DND-41 (cell line): ENCODE measurements around the gene THSD7B.

ENCODE experiments used
- ATAC-seq: fragments of 200-7000 bp; cut with Tn5 transposase; 3 replicates; pipeline ENCODE4 v1.9.1; 2021; ENCODE audit warnings: low read depth; ENCODE audit not compliant: insufficient read depth
- DNase-seq: peaks from one replicate; pipeline ENCODE4 v3.0.0-alpha.2; 2020
- H2AFZ ChIP-seq: 2 replicates; pipeline ENCODE4 v1.6.0; 2012; ENCODE audit warnings: low read depth, low read length
- H3K27ac ChIP-seq: 2 replicates; pipeline ENCODE4 v1.5.1; 2012; ENCODE audit warnings: low read length, inconsistent platforms
- H3K27me3 ChIP-seq: fragments of 200-600 bp; sonication (generic); 2 replicates; pipeline ENCODE4 v1.6.0; 2012; ENCODE audit warnings: low read length, mild to moderate bottlenecking, inconsistent platforms; ENCODE audit not compliant: insufficient read depth, poor library complexity
- H3K36me3 ChIP-seq: 2 replicates; pipeline ENCODE4 v1.5.1; 2012; ENCODE audit warnings: low read length, inconsistent platforms; ENCODE audit not compliant: insufficient read depth
- H3K4me1 ChIP-seq: 2 replicates; pipeline ENCODE4 v1.5.1; 2012; ENCODE audit warnings: mild to moderate bottlenecking, low read length; ENCODE audit not compliant: insufficient read depth
- H3K4me2 ChIP-seq: 2 replicates; pipeline ENCODE4 v1.6.0; 2012; ENCODE audit warnings: mild to moderate bottlenecking, moderate library complexity, low read length, inconsistent platforms; ENCODE audit not compliant: insufficient read depth
- H3K4me3 ChIP-seq, 2 experiments: fragments of 200-600 bp in 1 of 2; shearing (Covaris generic) in 1 of 2; 2 replicates each; pipeline ENCODE4 v1.5.1; 2012 to 2016; ENCODE audit warnings: inconsistent platforms in 2 of 2, low read length in 2 of 2, mild to moderate bottlenecking in 2 of 2, low read depth in 1 of 2, moderate library complexity in 1 of 2
- H3K79me2 ChIP-seq: 2 replicates; pipeline ENCODE4 v1.6.0; 2012; ENCODE audit warnings: low read length, inconsistent platforms; ENCODE audit not compliant: insufficient read depth
- H3K9ac ChIP-seq: 2 replicates; pipeline ENCODE4 v1.6.0; 2012; ENCODE audit warnings: low read depth, mild to moderate bottlenecking, inconsistent platforms, low read length, moderate library complexity
- H3K9me3 ChIP-seq: 2 replicates; pipeline ENCODE4 v1.5.1; 2012; ENCODE audit warnings: low read length, moderate library complexity, mild to moderate bottlenecking, inconsistent platforms; ENCODE audit not compliant: insufficient read depth, severe bottlenecking
- H4K20me1 ChIP-seq: 2 replicates; pipeline ENCODE4 v1.6.0; 2012; ENCODE audit warnings: low read length; ENCODE audit not compliant: insufficient read depth
- EZH2 ChIP-seq: IDR thresholded peaks from 3 replicates; pipeline ENCODE4 v1.6.1; 2012; ENCODE audit warnings: borderline replicate concordance, low read depth, mild to moderate bottlenecking, moderate library complexity, low read length, inconsistent platforms; ENCODE audit not compliant: severe bottlenecking
- TF ChIP-seq, protein P1 (sequence below): IDR thresholded peaks from 2 replicates; pipeline ENCODE4 v1.5.1; 2012; ENCODE audit warnings: borderline replicate concordance, low read length, moderate library complexity, mild to moderate bottlenecking; ENCODE audit not compliant: poor library complexity, severe bottlenecking; ENCODE audit errors: extremely low read depth

Gene THSD7B

GRCh38 chr2:137179542-137179941 is 414.2 kb downstream of the THSD7B start:
- Histone ChIP-seq H2AFZ (no peak overlapping the region), H3K4me1 (no peaks in the 10 kb centered on the region), H4K20me1 (no peaks in the 10 kb centered on the region), H3K9ac (no peak overlapping the region), H3K4me3 (no peak overlapping the region), H3K27ac (no peak overlapping the region), H3K36me3 (no peaks in the 10 kb centered on the region), H3K9me3 (no peaks in the 10 kb centered on the region), H3K79me2 (no peaks in the 10 kb centered on the region), H3K27me3 (no peaks in the 10 kb centered on the region), H3K4me2 (no peak overlapping the region)
- ATAC-seq (no peak), DNase-seq (no peak)
- TF ChIP-seq EZH2: no peak
- TF ChIP-seq, protein P1, sequence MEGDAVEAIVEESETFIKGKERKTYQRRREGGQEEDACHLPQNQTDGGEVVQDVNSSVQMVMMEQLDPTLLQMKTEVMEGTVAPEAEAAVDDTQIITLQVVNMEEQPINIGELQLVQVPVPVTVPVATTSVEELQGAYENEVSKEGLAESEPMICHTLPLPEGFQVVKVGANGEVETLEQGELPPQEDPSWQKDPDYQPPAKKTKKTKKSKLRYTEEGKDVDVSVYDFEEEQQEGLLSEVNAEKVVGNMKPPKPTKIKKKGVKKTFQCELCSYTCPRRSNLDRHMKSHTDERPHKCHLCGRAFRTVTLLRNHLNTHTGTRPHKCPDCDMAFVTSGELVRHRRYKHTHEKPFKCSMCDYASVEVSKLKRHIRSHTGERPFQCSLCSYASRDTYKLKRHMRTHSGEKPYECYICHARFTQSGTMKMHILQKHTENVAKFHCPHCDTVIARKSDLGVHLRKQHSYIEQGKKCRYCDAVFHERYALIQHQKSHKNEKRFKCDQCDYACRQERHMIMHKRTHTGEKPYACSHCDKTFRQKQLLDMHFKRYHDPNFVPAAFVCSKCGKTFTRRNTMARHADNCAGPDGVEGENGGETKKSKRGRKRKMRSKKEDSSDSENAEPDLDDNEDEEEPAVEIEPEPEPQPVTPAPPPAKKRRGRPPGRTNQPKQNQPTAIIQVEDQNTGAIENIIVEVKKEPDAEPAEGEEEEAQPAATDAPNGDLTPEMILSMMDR: no peak

DNA sequence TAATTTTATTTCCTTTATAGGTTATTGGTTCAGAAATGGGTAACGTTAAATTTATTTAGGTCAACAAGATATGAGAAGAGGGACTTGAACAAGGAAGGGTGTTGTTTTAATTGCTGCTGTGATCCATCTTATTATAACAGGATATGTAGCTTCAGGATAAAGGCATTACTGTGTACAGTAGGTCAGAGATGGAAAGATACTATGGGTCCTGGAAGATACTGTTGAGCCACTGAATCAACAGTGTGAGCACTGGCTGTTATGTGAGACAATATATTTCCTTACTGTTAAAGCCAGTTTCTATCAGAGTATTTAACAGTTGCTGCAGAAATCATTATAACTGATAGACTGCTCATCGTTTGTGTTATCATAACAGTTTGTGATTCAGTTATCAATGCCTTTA is 414.7 kb downstream of the THSD7B start:
- H2AFZ ChIP-seq: no peak overlapping the region
- H3K9me3 ChIP-seq: no peaks in the 10 kb centered on the region
- DNase-seq: no peak
- TF ChIP-seq, protein P1: no peak
- no peak for TF ChIP-seq EZH2
- no peak overlapping the region for H3K9ac ChIP-seq
- no peaks in the 10 kb centered on the region for H3K36me3 ChIP-seq
- no peaks in the 10 kb centered on the region for H3K79me2 ChIP-seq
- no peaks in the 10 kb centered on the region for H3K27me3 ChIP-seq
- no peaks in the 10 kb centered on the region for H4K20me1 ChIP-seq
- no peak overlapping the region for H3K27ac ChIP-seq
- H3K4me1 ChIP-seq: no peaks in the 10 kb centered on the region
- no peak overlapping the region for H3K4me3 ChIP-seq
- H3K4me2 ChIP-seq: no peak overlapping the region
- ATAC-seq: no peak

- TF ChIP-seq, protein P1: no peak
- TF ChIP-seq EZH2: no peak
- Histone ChIP-seq H3K4me3 (no peak overlapping the region), H3K36me3 (no peaks in the 10 kb centered on the region), H3K4me2 (no peak overlapping the region), H3K79me2 (no peaks in the 10 kb centered on the region), H2AFZ (no peak overlapping the region), H4K20me1 (no peaks in the 10 kb centered on the region), H3K9ac (no peak overlapping the region), H3K27ac (no peak overlapping the region), H3K9me3 (no peaks in the 10 kb centered on the region), H3K4me1 (no peaks in the 10 kb centered on the region), H3K27me3 (no peaks in the 10 kb centered on the region)
- DNase-seq (no peak), ATAC-seq (no peak)
These were observed 416.0 kb downstream of the THSD7B start for GRCh38 chr2:137181370-137181769.

- Histone ChIP-seq H3K4me1 (no peaks in the 10 kb centered on the region), H3K79me2 (no peaks in the 10 kb centered on the region), H3K4me2 (no peak overlapping the region), H3K27me3 (no peaks in the 10 kb centered on the region), H4K20me1 (no peaks in the 10 kb centered on the region), H2AFZ (no peak overlapping the region), H3K4me3 (no peak overlapping the region), H3K9me3 (no peaks in the 10 kb centered on the region), H3K27ac (no peak overlapping the region), H3K9ac (no peak overlapping the region), H3K36me3 (no peaks in the 10 kb centered on the region)
- no peak for ATAC-seq
- DNase-seq: no peak
- TF ChIP-seq, protein P1: no peak
These were observed 416.7 kb downstream of the THSD7B start for GRCh38 chr2:137182071-137182470.
